Transverse colon (tissue), 4 donors: ENCODE results near the gene BAIAP3. TPM values are rescaled to one million over a fixed set of nuclear protein-coding genes. Genes with fewer than 3 reads are reported as not detected.

Source experiments
- DNase-seq: peaks from one replicate; pipeline ENCODE4 v3.0.0-alpha.2; 2019
- H3K27ac ChIP-seq, 4 donors: fragments of 200-600 bp; sonication (generic); 2 replicates each; pipeline ENCODE4 v1.5.1; 2016 to 2018; ENCODE audit warnings: inconsistent platforms in 4 of 4
- H3K27me3 ChIP-seq: fragments of 200-600 bp; sonication (generic); 2 replicates; pipeline ENCODE4 v1.5.1; 2017; ENCODE audit warnings: inconsistent platforms
- H3K36me3 ChIP-seq, 4 donors: fragments of 200-600 bp; sonication (generic); 2 replicates each; pipeline ENCODE4 v1.5.1; 2017 to 2019; ENCODE audit warnings: inconsistent platforms in 4 of 4
- H3K4me1 ChIP-seq, 4 donors: fragments of 200-600 bp; sonication (generic); 2 replicates each; pipeline ENCODE4 v1.5.1; 2017 to 2020; ENCODE audit warnings: inconsistent platforms in 4 of 4
- H3K4me3 ChIP-seq, 4 donors: fragments of 200-600 bp; sonication (generic); 1 replicate in 1 of 4; 2 replicates in 3 of 4; pipeline versions ENCODE4 v1.5.1 to v1.6.1; 2017 to 2019; ENCODE audit warnings: inconsistent platforms in 4 of 4
- H3K9me3 ChIP-seq, 2 donors: fragments of 200-600 bp; sonication (generic); 2 replicates each; pipeline ENCODE4 v1.5.1; 2017 to 2019; ENCODE audit warnings: inconsistent platforms in 2 of 2
- CTCF ChIP-seq, 5 experiments: fragments of 200-600 bp in 3 of 5; fragments of 450-650 bp in 2 of 5; sonication (generic) in 3 of 5; IDR thresholded peaks; 1 replicate in 2 of 5; 2 replicates in 3 of 5; pipeline ENCODE4 v1.5.1; 2016 to 2017; ENCODE audit warnings: antibody characterized with exemption in 5 of 5, inconsistent platforms in 3 of 5, mild to moderate bottlenecking in 2 of 5, moderate library complexity in 1 of 5
- EP300 ChIP-seq: sonication (generic); formaldehyde crosslinking; IDR thresholded peaks from one replicate; pipeline ENCODE4 v1.6.1; 2017; ENCODE audit warnings: antibody characterized with exemption, low read depth
- POLR2A ChIP-seq: fragments of 450-650 bp; IDR thresholded peaks from one replicate; pipeline ENCODE4 v1.6.1; 2016; ENCODE audit warnings: antibody characterized with exemption, mild to moderate bottlenecking, moderate library complexity
- POLR2AphosphoS5 ChIP-seq, 3 donors: sonication (generic); formaldehyde crosslinking; IDR thresholded peaks; one replicate each; pipeline ENCODE4 v1.6.1; 2016; ENCODE audit warnings: antibody characterized with exemption in 3 of 3
- WGBS, 2 donors: methylation state at CpG; one replicate each; pipeline ENCODE4 v1.1.5; 2018; ENCODE audit warnings: low coverage in 1 of 2; 5-methylcytosine and 5-hydroxymethylcytosine counted together
- in situ Hi-C, 4 donors: fragments of 200-750 bp; cut with MboI; loops; one replicate each; pipeline versions ENCODE4 v1.15.0 to v1.15.1; 2017; ENCODE audit warnings: low sequenced_read_pairs in 3 of 4, low pct_ligation_motif_present in 1 of 4, low pct_unique_long_range_greater_than_20kb in 1 of 4
- intact Hi-C: fragments of 100-400 bp; cut with DNase I; formaldehyde crosslinking; loops from one replicate; pipeline ENCODE4 v1.15.1; 2023; ENCODE audit warnings: low total_unique reads
- total RNA-seq, 4 donors: library from RNA; depleted of rRNA; stranded (reverse); fragments of >200 nt; gene quantifications; one replicate each; pipeline ENCODE4 v1.1.0, GENCODE V29; 2016

The BAIAP3 gene
- total RNA-seq, 4 donors from 2014 or later: 7.3 to 190 (median 11.4) TPM

- WGBS, 2 donors: 96% methylated on average over 22 of the region's 46 CpGs; no CpG with 5 or more reads in 1 of the 2 donors
- no peak for TF ChIP-seq EP300
- TF ChIP-seq POLR2A: no peak
- no peak for TF ChIP-seq CTCF (IDR thresholded peaks at IDR 0.05)
- no peak for TF ChIP-seq POLR2AphosphoS5 (IDR thresholded peaks at IDR 0.05)
- Histone ChIP-seq H3K36me3 (peaks cover 0 to 6% (median 2%) of the 10 kb centered on the region in 4 donors), H3K27me3 (no peaks in the 10 kb centered on the region), H3K9me3 (no peaks in the 10 kb centered on the region), H3K4me3 (no peak overlapping the region), H3K4me1 (peaks cover 10 to 13% (median 12%) of the 10 kb centered on the region in 4 donors), H3K27ac (no peak overlapping the region)
- intact Hi-C loops: no loop called here
- in situ Hi-C loops: no loop called here
- no peak for DNase-seq
Measured at GRCh38 chr16:1374418-1375297, 41.2 kb downstream of the BAIAP3 start.

- no peaks in the 10 kb centered on the region for H3K27me3 ChIP-seq
- TF ChIP-seq POLR2AphosphoS5 (IDR thresholded peaks at IDR 0.05): no peak
- no peak for TF ChIP-seq POLR2A
- no peak for TF ChIP-seq EP300
- no peak for TF ChIP-seq CTCF (IDR thresholded peaks at IDR 0.05)
- no peaks in the 10 kb centered on the region for H3K9me3 ChIP-seq
- DNase-seq: no peak
- H3K4me1 ChIP-seq: peaks cover 10 to 19% (median 15%) of the 10 kb centered on the region in 4 donors
- in situ Hi-C loops (no loop called here), intact Hi-C loops (no loop called here)
- peaks cover 0 to under 1% (median 0%) of the 10 kb centered on the region in 4 donors for H3K36me3 ChIP-seq
- no peak overlapping the region for H3K27ac ChIP-seq
- H3K4me3 ChIP-seq: no peak overlapping the region
- WGBS, 2 donors: 86% methylated on average over 22 of the region's 24 CpGs; no CpG with 5 or more reads in 1 of the 2 donors
Measured at GRCh38 chr16:1375298-1375640, 41.8 kb downstream of the BAIAP3 start.

GRCh38 chr16:1375741-1376410, 42.4 kb downstream of the BAIAP3 start:
- no peak for DNase-seq
- Histone ChIP-seq H3K27ac (no peak overlapping the region), H3K36me3 (no peaks in the 10 kb centered on the region), H3K9me3 (no peaks in the 10 kb centered on the region), H3K27me3 (no peaks in the 10 kb centered on the region), H3K4me3 (no peak overlapping the region), H3K4me1 (peaks cover 10 to 19% (median 15%) of the 10 kb centered on the region in 4 donors)
- TF ChIP-seq CTCF (IDR thresholded peaks at IDR 0.05): no peak
- TF ChIP-seq EP300: no peak
- TF ChIP-seq POLR2A: no peak
- intact Hi-C loops: no loop called here
- in situ Hi-C loops: no loop called here
- WGBS, 2 donors: 94% methylated on average over 19 of the region's 19 CpGs; no CpG with 5 or more reads in 1 of the 2 donors

GRCh38 chr16:1377406-1378010, 44.1 kb downstream of the BAIAP3 start:
- in situ Hi-C loops: no loop called here
- no peak for DNase-seq
- intact Hi-C loops: no loop called here
- no peak overlapping the region for H3K27ac ChIP-seq
- H3K4me1 ChIP-seq: peaks cover 10 to 19% (median 15%) of the 10 kb centered on the region in 4 donors
- H3K9me3 ChIP-seq: no peaks in the 10 kb centered on the region
- H3K27me3 ChIP-seq: no peaks in the 10 kb centered on the region
- WGBS, 2 donors: 94% methylated on average over 10 of the region's 10 CpGs; no CpG with 5 or more reads in 1 of the 2 donors
- peaks cover 0 to 7% (median 0%) of the 10 kb centered on the region in 4 donors for H3K36me3 ChIP-seq
- no peak overlapping the region for H3K4me3 ChIP-seq
- TF ChIP-seq EP300: no peak
